Stimulated activated CD4-positive, alpha-beta T cell treated with anti-CD3 and anti-CD28 coated beads, Interleukin-1b, Interleukin-23, amount 100 ng/mL, for 24 hours (primary cell): Measurements from ENCODE around the gene NUMA1.

Experiments used
- DNase-seq, 4 experiments: peaks; one replicate each; pipeline ENCODE4 v3.0.0-alpha.2; 2020; ENCODE audit warnings: low read depth in 4 of 4, low spot score in 1 of 4

The NUMA1 gene

GRCh38 chr11:71977090-71977489, 103.3 kb downstream of the NUMA1 start:
- DNase-seq: no peak

DNA sequence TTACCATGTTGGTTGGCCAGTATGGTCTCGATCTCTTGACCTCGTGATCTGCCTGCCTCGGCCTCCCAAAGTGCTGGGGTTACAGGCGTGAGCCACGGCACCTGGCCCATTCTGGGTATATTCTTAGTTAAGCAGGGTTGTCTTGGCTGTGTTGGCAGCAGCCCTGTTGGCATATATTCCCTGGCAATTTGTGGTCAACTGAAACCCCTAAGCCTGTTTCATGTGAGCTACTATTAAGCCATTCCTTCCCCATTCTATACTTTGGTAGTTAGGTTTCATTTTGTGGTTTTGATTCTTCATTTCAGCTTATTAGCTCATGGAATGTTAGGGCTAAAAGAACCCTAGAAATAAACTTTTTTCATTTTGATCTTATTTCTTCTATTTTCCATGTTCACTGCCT, 103.8 kb downstream of the NUMA1 start:
- DNase-seq: no peak

DNA sequence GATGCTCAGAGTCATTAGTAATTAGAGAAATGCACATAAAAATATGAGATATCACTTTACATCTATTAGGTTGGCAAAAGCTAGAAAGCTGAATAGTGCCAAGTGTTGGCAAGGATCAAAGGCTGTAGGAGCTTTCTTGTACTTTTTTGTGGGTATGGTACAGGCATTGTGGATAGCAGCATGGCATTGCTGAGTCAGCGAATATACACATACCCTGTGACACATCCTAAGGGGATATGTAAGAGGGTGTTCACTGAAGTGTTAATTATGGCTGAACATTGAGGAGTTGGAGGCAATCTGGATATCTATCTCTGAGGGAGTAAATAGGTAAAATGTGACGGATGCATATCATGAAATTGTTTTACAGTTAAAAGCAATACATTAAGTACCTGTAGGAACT, 108.7 kb downstream of the NUMA1 start:
- DNase-seq: no peak

DNA sequence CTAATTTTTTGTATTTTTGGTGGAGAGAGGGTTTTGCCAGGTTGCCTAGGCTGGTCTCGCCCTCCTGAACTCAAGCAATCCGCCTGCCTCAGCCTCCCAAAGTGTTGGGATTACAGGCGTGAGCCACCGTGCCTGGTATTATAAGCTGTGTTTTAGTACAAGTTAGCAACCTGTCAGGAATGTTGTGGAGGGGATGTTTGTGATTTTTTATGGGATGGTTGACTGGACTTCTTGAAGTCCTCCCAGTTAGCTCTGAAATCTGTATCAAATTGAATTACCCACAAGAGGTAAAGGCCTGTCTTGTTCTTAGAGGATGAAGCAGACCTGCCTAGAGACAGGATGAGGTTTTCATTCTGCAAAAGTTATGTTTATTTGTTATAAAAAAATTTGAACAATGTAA, 115.7 kb downstream of the NUMA1 start:
- DNase-seq: no peak

- no peak for DNase-seq
Observed at GRCh38 chr11:71963468-71963867, 116.9 kb downstream of the NUMA1 start.

DNA sequence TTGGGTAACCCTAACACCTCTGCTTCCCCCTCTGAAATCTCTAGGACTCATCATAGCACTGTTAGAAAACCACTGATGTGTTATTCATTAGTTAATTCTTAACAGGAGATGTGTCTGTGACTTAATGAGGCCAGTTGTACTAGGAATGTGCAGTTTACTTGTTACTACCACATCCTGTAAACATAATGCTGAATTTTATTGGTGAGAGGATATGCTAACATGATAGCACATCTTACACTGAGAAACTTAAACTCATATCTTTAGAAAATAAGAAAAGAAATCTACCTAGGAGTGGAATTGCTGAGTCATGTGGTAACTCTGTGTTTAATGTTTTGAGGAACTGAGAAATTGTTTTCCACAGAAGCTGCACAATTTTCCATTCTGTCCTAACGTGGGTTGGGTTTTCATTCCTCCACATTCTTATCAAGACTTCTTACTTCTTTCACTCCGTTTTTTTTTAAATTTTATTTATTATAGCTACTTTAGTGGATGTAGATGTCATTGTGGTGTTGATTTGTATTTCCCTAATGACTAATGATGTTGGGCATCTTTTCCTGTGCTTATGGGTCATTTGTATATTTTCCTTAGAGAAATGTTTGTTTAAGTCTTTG, 117.8 kb downstream of the NUMA1 start:
- DNase-seq: no peak

GRCh38 chr11:71955898-71956456, 124.4 kb downstream of the NUMA1 start:
- DNase-seq: no peak
